ENCODE data around the gene PCDHGA1. TPM values are rescaled to one million over a fixed set of nuclear protein-coding genes. Genes with fewer than 3 reads are reported as not detected.

Gene PCDHGA1
- total RNA-seq, 1 donor from 2014 or later, result 0.13 TPM

GRCh38 chr5:141351591-141351990, 21.3 kb downstream of the PCDHGA1 start:
- TF ChIP-seq, protein P1, sequence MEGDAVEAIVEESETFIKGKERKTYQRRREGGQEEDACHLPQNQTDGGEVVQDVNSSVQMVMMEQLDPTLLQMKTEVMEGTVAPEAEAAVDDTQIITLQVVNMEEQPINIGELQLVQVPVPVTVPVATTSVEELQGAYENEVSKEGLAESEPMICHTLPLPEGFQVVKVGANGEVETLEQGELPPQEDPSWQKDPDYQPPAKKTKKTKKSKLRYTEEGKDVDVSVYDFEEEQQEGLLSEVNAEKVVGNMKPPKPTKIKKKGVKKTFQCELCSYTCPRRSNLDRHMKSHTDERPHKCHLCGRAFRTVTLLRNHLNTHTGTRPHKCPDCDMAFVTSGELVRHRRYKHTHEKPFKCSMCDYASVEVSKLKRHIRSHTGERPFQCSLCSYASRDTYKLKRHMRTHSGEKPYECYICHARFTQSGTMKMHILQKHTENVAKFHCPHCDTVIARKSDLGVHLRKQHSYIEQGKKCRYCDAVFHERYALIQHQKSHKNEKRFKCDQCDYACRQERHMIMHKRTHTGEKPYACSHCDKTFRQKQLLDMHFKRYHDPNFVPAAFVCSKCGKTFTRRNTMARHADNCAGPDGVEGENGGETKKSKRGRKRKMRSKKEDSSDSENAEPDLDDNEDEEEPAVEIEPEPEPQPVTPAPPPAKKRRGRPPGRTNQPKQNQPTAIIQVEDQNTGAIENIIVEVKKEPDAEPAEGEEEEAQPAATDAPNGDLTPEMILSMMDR (IDR thresholded peaks at IDR 0.05), result no peak
- Mint-ChIP-seq H3K27ac (ENCODE audit: unreplicated experiment) (no peak overlapping the region), H3K9me3 (ENCODE audit: unreplicated experiment) (peaks cover 28% of the 10 kb centered on the region), H3K27me3 (ENCODE audit: unreplicated experiment) (no peaks in the 10 kb centered on the region), H3K4me1 (ENCODE audit: unreplicated experiment) (peaks cover 1% of the 10 kb centered on the region), H3K4me3 (ENCODE audit: unreplicated experiment) (no peak overlapping the region), H3K36me3 (ENCODE audit: unreplicated experiment) (peaks cover 1% of the 10 kb centered on the region)
- DNase-seq (ENCODE audit: extremely low spot score, unreplicated experiment), result no peak

DNA sequence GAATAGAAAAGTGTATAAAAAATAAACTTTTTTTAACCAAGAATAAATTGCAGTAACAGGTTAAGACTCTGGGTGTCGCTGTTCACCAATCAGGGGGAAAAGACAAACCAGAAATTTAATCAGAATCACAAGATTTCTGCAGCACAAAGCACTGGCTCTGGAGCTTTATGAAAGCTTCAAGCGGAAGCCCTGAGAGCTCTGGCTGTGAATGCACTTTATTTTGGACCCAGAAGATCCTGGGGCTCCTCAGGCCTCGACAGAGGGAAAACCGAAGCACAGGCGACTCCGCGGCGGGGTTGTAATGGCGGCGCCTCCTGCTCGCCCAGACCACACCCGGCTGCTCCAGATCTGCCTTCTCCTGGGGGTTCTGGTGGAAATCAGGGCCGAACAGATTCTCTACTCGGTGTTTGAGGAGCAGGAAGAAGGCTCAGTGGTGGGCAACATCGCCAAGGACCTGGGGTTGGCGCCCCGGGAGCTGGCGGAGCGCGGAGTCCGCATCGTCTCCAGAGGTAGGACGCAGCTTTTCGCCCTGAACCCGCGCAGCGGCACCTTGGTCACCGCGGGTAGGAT, 24.7 kb downstream of the PCDHGA1 start, which contains the start of gene PCDHGA4:
PCDHGA4 (plus strand) TSS at position 122 of the 570 bp plus-strand sequence; CDS start at position 209, 87 bp downstream.
- H3K4me3 Mint-ChIP-seq (ENCODE audit: unreplicated experiment), result no peak within 1 kb of the TSS
- no peaks in the 10 kb centered on the region for H3K27me3 Mint-ChIP-seq (ENCODE audit: unreplicated experiment)
- peaks cover 35% of the 10 kb centered on the region for H3K9me3 Mint-ChIP-seq (ENCODE audit: unreplicated experiment)
- H3K27ac Mint-ChIP-seq (ENCODE audit: unreplicated experiment), result no peak within 1 kb of the TSS
- DNase-seq (ENCODE audit: extremely low spot score, unreplicated experiment), result no peak
- H3K4me1 Mint-ChIP-seq (ENCODE audit: unreplicated experiment), result peaks cover 1% of the 10 kb centered on the region
- TF ChIP-seq, protein P1 (IDR thresholded peaks at IDR 0.05), result no peak
- H3K36me3 Mint-ChIP-seq (ENCODE audit: unreplicated experiment), result peaks cover 1% of the 10 kb centered on the region

GRCh38 chr5:141355641-141356040, 25.3 kb downstream of the PCDHGA1 start:
- no peaks in the 10 kb centered on the region for H3K36me3 Mint-ChIP-seq (ENCODE audit: unreplicated experiment)
- no peaks in the 10 kb centered on the region for H3K4me1 Mint-ChIP-seq (ENCODE audit: unreplicated experiment)
- H3K27ac Mint-ChIP-seq (ENCODE audit: unreplicated experiment), result no peak overlapping the region
- H3K9me3 Mint-ChIP-seq (ENCODE audit: unreplicated experiment), result peaks cover 37% of the 10 kb centered on the region
- no peak overlapping the region for H3K4me3 Mint-ChIP-seq (ENCODE audit: unreplicated experiment)
- TF ChIP-seq, protein P1 (IDR thresholded peaks at IDR 0.05), result no peak
- no peaks in the 10 kb centered on the region for H3K27me3 Mint-ChIP-seq (ENCODE audit: unreplicated experiment)
- no peak for DNase-seq (ENCODE audit: extremely low spot score, unreplicated experiment)

DNA sequence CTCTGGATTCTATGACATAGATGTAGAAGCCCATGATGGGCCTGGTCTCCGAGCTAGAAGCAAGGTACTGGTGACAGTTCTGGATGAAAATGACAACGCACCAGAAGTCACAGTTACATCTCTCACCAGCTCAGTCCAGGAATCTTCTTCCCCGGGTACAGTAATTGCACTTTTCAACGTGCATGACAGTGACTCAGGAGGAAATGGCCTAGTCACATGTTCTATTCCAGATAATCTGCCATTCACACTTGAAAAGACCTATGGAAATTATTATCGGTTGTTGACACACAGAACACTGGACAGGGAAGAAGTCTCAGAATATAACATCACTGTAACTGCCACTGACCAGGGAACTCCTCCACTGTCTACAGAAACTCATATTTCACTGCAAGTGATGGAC, 25.8 kb downstream of the PCDHGA1 start:
- Mint-ChIP-seq H3K36me3 (ENCODE audit: unreplicated experiment) (no peaks in the 10 kb centered on the region), H3K27me3 (ENCODE audit: unreplicated experiment) (no peaks in the 10 kb centered on the region), H3K27ac (ENCODE audit: unreplicated experiment) (no peak overlapping the region), H3K4me1 (ENCODE audit: unreplicated experiment) (no peaks in the 10 kb centered on the region), H3K4me3 (ENCODE audit: unreplicated experiment) (no peak overlapping the region), H3K9me3 (ENCODE audit: unreplicated experiment) (peaks cover 38% of the 10 kb centered on the region)
- TF ChIP-seq, protein P1 (IDR thresholded peaks at IDR 0.05), result no peak
- no peak for DNase-seq (ENCODE audit: extremely low spot score, unreplicated experiment)

- no peaks in the 10 kb centered on the region for H3K27me3 Mint-ChIP-seq (ENCODE audit: unreplicated experiment)
- H3K9me3 Mint-ChIP-seq (ENCODE audit: unreplicated experiment), result peaks cover 38% of the 10 kb centered on the region
- H3K4me1 Mint-ChIP-seq (ENCODE audit: unreplicated experiment), result no peaks in the 10 kb centered on the region
- no peaks in the 10 kb centered on the region for H3K36me3 Mint-ChIP-seq (ENCODE audit: unreplicated experiment)
- no peak overlapping the region for H3K27ac Mint-ChIP-seq (ENCODE audit: unreplicated experiment)
- TF ChIP-seq, protein P1 (IDR thresholded peaks at IDR 0.05), result no peak
- H3K4me3 Mint-ChIP-seq (ENCODE audit: unreplicated experiment), result no peak overlapping the region
- DNase-seq (ENCODE audit: extremely low spot score, unreplicated experiment), result no peak
These were observed 26.6 kb downstream of the PCDHGA1 start for GRCh38 chr5:141356950-141357349.

All from osteocyte (in vitro differentiated cells).